Stomach (tissue), 4 donors: ENCODE measurements around the gene DNM3.

Source experiments
- CTCF ChIP-seq, 7 experiments: fragments of 450-650 bp in 4 of 7; fragments of 200-600 bp in 3 of 7; sonication (generic) in 3 of 7; IDR thresholded peaks; one replicate each; pipeline ENCODE4 v1.5.1; 2016 to 2019; ENCODE audit warnings: antibody characterized with exemption in 7 of 7, control low read depth in 2 of 7, mild to moderate bottlenecking in 1 of 7
- POLR2A ChIP-seq, 4 donors: fragments of 450-650 bp; IDR thresholded peaks; one replicate each; pipeline ENCODE4 v1.6.1; 2016; ENCODE audit warnings: antibody characterized with exemption in 4 of 4, control low read depth in 2 of 4, mild to moderate bottlenecking in 1 of 4, moderate library complexity in 1 of 4

GRCh38 chr1:171835891-171836290 lies 5.4 kb upstream of the DNM3 start:
- no peak for TF ChIP-seq CTCF (IDR thresholded peaks at IDR 0.05)
- no peak for TF ChIP-seq POLR2A (IDR thresholded peaks at IDR 0.05)
